Fibroblast of gingiva (primary cell): ENCODE measurements around the gene DIABLO.
"Not testable (repeated sequence)": the region's sequence is repeated elsewhere in the genome, so short reads cannot be mapped to it uniquely, and the experiment has no call there.

Experiments used
- DNase-seq: peaks from one replicate; pipeline ENCODE4 v3.0.0-alpha.2; 2011; ENCODE audit warnings: low read depth

Gene DIABLO

DNA sequence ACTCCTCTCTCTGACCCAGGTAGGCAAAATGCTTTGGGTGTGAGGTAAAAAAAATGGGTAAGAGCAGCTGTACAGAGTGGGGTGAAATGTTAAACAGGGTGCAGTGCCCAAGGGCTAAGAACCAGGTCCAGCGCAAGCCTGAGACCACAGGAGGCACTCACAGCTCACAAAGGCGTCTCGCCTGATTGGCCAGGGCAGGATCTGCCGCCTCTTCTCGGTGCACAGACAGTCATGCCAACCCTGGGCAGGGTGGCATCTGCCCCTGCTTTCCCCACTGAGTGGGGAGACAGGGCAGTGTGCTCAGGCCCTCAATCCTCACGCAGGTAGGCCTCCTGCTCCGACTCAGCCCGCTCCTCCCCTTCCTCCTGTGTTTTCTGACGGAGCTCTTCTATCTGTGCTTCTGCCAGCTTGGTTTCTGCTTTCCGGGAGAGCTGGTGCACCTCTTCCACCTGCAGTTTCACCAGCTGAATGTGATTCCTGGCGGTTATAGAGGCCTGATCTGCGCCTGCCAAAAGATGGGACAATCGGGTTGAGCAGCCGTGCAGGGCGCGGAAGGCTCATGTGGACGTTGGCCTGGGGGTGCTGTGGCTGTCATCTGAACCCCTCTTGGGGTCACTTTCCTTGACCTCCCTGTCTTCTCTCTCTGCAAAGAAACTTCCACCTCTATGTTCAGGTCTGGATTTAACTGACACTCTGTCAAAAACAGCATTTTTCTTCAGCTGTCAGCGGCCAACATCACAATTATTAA is 17.6 kb downstream of the DIABLO start:
- DNase-seq = no peak

DNA sequence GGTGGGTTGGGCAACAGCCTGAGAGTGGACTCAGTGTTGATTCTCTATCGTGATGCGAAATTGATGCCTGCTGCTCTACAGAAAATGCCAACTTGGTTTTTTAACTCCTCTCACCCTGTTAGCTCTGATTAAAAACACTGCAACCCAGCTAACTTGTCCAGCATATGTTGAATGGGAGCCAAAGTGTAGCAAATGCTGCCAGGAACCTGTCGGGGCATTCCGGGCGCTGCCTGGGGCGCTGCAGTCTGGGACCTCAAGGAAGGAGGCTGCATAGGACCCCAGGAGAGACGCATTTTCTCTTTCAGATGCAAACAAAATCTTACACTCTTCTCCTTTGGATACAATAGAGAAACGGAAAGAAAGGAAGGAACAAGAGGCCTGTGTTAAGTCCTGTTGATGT is 18.5 kb downstream of the DIABLO start:
- no peak for DNase-seq

DNA sequence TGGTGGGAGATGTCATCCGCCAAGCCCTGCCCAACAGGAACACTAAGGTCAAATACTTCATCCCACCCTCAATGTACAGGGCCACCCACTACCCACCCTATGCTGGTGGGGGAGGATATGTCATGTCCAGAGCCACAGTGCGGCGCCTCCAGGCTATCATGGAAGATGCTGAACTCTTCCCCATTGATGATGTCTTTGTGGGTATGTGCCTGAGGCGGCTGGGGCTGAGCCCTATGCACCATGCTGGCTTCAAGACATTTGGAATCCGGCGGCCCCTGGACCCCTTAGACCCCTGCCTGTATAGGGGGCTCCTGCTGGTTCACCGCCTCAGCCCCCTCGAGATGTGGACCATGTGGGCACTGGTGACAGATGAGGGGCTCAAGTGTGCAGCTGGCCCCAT is 18.9 kb downstream of the DIABLO start:
- no peak for DNase-seq

DNA sequence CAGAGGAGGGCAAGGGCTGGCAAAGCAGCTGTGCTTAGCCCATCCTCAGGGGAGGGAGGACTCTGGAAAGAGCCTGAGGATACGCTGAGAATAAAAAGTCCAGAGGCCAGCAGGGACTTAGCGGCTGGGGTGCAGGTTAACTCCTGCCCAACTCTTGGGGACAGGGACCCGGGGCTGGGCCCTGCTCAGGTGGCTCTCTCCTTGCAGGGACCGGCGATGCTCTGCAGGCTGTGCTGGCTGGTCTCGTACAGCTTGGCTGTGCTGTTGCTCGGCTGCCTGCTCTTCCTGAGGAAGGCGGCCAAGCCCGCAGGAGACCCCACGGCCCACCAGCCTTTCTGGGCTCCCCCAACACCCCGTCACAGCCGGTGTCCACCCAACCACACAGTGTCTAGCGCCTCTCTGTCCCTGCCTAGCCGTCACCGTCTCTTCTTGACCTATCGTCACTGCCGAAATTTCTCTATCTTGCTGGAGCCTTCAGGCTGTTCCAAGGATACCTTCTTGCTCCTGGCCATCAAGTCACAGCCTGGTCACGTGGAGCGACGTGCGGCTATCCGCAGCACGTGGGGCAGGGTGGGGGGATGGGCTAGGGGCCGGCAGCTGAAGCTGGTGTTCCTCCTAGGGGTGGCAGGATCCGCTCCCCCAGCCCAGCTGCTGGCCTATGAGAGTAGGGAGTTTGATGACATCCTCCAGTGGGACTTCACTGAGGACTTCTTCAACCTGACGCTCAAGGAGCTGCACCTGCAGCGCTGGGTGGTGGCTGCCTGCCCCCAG is 19.6 kb downstream of the DIABLO start:
- no peak for DNase-seq

DNA sequence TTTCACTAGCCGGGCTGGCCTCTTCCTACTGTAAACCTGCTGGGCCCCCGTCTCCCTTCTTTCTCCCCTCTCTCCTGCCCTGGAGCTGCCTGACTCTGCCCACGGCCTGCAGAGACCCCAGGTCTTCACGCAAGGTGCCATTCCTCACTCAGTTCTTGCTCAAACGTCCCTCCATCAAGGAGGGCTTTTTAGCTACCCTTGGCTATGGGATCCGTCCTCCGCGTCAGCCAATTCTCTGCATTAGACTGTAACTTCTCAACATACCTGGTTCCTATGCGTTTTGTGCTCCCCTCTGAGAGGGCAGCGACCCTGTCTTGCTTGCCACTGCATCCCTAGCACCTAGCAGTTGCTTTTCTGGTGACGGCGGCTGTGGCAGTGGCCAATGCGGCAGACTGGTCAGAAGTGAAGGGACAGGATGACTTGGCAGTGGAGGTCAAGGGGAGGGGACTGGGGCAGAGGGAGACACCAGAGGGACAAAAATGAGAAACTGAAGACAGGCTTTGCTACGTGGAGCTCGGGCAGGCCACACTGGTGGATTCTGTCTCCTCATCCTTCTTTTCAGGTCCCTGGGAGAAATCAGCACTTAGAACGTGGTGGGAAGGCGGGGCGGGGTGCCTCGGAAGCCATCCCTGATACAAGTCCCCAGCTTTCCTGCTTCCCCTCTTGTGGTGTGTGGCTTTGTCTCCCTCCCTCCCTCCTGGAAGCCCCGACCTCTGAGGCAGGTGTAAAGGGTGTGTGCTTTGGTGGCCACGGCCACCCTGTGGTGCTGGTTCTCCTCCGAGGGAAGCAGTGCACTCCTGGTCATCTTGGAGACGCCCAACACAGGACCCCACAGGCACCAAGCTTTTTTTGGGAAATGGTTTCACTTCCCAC is 20.6 kb downstream of the DIABLO start:
- no peak for DNase-seq

DNA sequence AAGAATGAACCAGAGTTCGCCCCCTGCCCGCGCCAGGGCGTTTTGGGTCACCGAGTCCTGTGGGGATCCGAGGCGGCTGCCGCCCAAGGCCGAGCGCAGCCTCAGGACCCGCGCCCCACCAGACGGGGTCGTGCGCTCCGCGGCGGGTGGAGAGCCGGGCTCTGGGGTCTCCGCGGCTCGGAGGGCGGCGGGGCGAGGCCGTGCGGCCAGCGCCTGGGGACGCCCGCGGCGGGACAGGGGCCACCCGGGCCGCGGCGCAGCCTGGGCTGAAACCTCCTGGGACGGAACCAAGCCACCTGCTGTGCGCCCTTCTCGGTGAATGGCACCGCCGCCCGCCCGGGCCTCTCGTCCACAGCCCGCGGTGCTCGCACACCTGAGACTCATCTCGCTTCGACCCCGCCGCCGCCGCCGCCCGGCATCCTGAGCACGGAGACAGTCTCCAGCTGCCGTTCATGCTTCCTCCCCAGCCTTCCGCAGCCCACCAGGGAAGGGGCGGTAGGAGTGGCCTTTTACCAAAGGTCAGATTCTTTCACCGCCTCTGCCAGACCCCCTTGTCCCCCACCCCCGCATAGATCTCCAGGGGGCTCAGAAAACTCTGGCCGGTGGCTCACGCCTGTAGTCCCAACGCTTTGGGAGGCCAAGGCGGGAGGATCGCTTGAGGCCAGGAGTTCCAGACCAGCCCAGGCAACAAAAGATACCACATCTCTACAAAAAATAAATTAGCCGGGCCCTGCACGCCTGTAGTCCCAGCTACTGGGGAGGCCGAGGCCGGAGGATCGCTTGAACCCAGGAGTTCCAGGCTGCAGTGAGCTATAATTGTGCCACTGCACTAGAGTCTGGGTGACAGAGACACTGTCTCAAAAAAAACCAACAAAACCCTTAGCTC is 21.4 kb downstream of the DIABLO start:
- no peak for DNase-seq

DNA sequence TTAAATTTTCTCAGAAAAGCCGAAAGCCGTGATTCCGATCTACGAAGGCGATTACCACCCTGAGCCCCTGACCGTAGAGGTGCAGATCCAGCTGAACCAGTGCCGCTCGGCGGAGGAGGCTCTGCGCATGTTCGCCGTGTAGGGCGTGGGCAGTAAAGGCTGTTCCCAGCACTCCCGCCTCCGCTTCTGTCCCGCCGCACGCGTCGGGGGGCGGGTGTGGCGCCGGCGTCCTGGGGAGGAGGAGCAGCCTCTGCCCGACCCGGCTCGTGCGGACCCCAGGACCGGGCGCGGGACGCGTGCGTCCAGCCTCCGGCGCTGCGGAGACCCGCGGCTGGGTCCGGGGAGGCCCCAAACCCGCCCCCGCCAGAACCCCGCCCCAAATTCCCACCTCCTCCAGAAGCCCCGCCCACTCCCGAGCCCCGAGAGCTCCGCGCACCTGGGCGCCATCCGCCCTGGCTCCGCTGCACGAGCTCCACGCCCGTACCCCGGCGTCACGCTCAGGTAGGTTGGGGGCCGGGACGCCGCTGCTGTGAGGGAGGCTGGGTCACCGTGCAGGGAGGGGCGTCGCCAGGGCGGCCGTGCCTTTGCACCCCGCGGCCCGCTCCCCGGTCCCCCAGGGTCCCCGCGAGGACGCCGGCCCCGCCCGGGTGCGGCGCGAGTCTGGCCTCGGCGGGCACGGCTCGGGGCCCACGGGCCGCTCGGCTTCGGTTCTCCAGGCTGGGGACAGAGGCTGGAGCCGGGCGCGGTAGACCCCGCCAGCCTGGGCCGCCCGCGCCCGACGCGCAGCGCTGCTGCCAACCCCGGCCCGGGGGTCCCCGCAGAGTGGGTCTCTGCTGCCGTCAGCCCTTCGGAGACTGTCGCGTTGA is 22.3 kb downstream of the DIABLO start, which contains the start of gene B3GNT4:
Gene B3GNT4, plus strand, starts transcription at position 409 of the 866 bp plus-strand sequence. CDS start 910 bp downstream, outside the sequence.
- peak; percentile 30 for DNase-seq

DNA sequence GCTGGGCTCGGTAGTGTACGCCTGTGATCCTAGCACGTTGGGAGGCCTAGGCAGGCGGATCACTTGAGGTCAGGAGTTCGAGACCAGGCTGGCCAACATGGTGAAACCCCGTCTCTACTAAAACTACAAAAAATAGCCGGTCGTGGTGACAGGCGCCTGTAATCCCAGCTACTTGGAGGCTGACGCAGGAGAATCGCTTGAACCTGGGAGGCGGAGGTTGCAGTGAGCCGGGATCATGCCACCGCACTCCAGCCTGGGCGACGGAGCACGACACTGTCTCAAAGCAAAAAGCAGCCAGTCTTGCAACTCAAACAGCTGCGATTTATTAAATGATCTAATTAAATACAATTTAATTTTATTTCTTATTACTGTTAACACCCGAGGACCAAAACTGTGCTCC is 23.0 kb downstream of the DIABLO start:
- not testable (repeated sequence) for DNase-seq

DNA sequence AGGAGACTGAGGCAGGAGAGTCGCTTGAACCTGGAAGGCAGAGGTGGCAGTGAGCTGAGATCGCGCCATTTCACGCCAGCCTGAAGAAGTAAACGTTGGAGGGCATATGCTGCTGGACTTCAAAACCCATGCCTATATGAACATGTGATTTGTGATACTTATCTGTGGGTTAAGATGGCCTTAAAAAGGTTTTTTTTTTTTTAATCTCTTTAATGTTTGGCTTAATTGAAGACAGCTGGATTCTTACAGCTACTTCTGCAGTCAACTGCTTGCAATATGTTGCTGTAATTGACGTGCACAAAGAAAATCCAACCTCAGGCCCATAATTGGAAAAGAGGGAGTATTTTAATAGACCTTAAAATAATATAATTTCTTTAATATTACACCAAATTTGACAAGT is 23.8 kb downstream of the DIABLO start:
- no peak for DNase-seq

DNA sequence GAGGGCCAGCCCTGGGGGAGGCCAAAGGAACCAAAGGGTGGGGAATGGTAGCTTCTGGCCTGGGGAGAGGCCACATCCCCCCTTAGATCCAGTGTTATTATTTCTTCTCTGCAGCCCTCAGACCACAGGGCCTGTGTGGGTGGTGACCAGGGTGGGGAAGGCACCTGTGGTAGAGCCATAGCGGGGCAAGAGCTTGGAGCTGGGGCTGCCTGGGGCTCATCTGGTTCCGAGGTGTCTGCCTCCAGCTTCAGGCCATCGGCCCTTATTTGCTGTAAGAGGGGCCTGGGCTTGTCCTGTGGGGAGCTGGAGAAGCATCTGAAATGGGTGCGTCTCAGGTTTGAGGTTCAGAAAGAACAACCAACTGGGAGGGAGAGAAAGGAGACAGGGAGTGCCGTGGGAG is 24.5 kb downstream of the DIABLO start:
- no peak for DNase-seq

DNA sequence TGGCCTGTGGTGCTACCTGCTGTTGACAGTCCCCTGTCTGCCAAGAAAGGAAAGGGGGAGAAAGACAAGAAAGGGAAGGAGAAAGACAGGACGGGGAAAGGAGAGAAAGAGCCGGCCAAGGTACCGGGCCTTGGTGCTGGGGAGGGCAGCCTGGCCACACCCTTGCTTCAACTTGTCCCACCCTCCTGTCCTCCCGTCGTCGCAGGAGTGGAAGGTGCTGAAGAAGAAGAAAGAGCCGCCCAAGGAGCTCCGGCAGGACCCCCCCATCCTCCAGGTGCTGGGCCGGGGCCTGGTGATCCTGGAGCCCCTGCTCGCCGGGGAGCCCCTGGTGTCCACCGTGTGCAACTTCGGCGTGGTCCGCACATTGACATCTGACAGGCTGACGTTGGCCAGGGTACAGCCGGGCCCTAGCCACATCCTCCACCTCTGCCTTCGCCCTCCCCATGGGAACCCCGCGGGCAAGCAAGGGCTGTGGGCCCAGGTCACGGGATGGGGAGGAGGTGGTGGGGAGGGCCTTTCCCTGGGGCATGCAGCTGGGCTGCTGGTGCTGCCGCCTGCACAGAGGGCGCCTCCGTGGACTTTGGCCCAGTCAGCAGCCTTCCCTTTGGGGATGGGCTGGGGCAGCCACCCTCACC is 25.2 kb downstream of the DIABLO start:
- no peak for DNase-seq

DNA sequence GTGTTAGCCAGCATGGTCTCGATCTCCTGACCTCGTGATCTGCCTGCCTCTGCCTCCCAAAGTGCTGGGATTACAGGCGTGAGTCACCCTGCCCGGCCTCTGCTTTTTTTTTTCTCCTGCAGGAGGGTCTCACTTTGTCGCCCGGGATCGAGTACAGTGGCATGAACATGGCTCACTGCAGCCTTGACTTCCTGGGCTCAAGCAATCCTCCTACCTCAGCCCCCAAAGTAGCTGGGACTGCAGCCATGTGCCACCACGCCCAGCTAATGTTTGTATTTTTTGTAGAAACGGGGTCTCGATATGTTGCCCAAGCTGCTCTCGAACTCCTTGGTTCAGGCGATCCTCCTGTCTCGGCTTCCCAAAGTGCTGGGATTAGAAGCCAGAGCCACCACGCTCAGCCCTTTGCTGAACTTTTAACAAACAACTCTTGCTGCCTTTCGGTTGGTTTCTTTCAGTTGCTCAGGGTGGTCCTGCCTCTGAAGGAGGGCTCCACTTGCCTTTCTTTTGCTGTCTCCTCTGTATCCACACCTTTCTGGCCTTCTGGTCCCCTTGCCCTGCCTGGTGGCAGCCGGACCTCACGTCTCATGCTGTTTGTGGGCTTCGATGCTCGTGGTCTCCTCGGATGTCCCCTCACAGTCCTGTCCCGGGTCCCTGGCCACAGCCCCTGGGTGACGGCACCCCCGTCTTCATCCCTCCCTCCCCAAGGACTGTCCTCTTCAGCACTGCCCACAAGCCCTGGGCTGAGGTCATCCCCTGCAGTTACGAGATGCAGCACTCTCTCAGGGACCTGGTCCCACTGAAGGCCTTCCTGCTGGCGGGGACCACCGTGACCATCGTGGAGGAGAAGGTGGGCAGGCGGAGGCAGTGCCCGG is 26.1 kb downstream of the DIABLO start:
- no peak for DNase-seq

DNA sequence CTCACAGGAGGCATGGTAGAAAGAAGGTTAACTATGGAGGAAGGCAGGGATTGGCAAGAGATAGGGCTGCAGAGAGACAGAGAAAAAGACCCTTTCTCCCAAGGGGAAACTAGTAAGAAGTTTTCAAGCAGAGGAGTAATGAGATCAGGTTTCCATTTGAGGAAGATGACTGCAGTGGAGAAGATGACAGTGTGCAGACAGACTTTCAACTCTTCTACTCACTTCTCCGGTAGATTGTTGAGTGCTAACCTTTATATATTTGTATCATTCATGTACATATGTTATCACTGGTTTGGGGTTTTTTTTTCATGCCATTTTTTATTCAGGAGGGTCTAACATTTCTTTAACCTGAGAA is 28.3 kb downstream of the DIABLO start:
- no peak for DNase-seq

DNA sequence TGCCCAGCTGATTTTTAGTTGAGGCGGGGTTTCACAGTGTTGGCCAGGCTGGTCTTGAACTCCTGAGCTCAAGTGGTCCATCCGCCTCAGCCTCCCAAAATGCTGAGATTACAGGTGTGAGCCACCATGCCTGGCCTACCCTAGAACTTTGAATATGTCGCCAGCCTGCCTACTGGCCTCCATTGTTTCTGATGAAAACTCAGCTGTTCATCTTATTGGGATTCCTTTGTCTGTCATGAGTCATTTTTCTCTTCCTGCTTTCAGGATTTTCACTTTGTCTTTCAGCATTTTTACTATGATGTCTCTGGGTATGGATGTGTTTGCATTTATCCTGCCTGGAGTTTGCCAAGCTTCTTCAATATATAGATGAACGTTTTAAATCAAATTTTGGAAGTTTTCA is 30.4 kb downstream of the DIABLO start:
- no peak for DNase-seq

DNA sequence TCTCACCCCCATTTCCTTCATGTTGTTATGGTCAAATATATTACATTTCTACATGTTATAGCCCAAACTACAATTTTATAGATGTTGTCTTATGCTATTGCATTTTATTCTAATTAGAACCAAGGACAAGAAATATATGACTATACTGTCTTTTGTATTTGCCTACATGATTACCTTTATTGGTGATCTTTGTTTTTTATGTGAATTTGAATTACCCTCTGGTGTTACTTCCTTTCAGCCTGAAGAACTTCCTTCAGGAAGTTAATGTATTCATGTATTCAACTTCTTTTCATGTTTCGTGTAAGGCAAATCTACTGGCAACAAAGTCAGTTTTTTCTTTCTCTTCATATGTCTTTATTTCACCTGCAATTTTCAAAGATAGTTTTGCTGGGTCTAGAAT is 31.0 kb downstream of the DIABLO start:
- DNase-seq = no peak

DNA sequence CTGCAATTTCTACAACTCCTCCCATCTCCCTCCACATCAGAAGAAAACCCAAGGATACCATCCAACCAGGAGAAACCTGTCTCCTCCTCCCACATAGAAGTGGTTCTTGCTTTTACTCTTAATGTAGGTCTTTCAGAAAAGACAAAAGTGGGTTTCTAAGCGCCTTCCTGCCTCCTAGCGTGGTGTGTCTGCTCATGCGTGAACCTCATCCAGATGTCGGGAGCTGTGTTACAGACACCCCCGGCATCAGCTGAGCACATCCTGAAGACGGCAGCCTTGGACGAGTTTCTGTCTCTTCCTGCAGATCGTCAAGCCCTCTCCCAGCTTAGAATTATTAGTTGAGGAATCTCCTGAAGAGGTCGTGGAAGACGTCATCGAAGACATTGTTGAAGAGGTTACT is 33.4 kb downstream of the DIABLO start:
- no peak for DNase-seq

DNA sequence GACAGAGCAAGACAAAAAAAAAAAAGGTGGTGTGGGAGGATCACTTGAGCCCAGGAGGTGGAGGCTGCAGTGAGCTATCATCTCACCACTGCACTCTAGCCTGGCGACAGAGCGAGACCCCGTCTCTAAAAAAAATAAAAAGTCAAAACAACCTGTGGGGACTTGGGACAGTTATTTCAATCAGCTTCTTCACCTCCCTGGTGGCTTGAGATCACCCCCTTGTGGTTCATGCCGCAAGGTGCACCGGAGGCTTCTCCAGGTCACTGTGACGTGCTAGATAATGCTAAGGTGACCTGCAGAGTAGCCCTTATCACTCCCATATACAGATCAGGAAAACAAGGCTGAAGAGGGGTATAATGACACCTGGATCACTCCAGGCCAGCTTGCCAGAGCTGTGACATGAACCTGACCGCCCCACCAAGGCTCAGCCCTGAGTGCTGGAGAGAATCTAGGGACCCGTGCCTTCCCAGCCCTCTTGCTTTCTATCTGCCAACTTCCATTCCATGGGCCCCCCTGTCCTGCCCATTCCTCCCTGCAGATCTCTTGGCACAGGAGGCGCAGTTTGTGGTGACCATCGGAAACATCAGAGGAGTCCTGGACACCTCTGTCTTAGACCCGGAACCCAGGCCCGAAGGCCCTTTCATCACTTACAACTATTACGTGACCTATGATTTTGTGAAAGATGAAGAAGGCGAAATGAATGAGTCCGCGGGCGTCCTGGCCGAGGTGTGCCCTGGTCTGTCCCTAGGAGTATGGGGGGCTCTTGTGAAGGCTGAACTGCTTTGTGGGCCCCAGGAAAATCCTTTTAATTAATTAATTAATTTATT is 34.8 kb downstream of the DIABLO start:
- DNase-seq = peak; percentile 26
